C4-2B (cell line): ENCODE data around the gene MET.

Source experiments
- ZFX ChIP-seq: fragments of 450-650 bp; IDR thresholded peaks from 2 replicates; pipeline ENCODE4 v1.6.1; 2017
- TF ChIP-seq, protein P1 (sequence below): fragments of 450-650 bp; conservative IDR thresholded peaks from 2 replicates; pipeline ENCODE4 v1.5.1; 2017; ENCODE audit warnings: mild to moderate bottlenecking

DNA sequence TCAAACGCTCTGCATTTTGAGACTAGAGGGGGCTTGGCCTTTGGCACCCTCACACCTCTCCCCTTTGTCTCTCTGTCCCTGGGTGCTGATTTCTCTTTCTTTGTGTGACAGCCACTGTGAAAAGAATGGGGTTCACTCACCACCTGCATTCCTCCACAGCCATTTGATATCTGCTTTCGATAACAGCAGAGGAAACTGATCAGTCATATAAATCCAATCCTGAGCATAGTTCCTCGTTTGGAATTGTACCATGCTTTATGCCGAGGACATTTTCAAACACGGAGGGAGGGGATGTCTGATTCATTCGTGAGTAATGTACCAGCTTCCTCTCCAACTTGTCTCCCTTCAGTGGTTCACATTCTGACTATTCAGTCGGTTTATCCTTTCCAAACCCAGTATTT, 15.8 kb downstream of the MET start:
- TF ChIP-seq, protein P1, sequence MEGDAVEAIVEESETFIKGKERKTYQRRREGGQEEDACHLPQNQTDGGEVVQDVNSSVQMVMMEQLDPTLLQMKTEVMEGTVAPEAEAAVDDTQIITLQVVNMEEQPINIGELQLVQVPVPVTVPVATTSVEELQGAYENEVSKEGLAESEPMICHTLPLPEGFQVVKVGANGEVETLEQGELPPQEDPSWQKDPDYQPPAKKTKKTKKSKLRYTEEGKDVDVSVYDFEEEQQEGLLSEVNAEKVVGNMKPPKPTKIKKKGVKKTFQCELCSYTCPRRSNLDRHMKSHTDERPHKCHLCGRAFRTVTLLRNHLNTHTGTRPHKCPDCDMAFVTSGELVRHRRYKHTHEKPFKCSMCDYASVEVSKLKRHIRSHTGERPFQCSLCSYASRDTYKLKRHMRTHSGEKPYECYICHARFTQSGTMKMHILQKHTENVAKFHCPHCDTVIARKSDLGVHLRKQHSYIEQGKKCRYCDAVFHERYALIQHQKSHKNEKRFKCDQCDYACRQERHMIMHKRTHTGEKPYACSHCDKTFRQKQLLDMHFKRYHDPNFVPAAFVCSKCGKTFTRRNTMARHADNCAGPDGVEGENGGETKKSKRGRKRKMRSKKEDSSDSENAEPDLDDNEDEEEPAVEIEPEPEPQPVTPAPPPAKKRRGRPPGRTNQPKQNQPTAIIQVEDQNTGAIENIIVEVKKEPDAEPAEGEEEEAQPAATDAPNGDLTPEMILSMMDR = no peak
- TF ChIP-seq ZFX = no peak
